ENCODE data around the gene SPATS2L.

GRCh38 chr2:200300638-200301314, 5.7 kb upstream of the SPATS2L start:
- TF ChIP-seq, protein P1, sequence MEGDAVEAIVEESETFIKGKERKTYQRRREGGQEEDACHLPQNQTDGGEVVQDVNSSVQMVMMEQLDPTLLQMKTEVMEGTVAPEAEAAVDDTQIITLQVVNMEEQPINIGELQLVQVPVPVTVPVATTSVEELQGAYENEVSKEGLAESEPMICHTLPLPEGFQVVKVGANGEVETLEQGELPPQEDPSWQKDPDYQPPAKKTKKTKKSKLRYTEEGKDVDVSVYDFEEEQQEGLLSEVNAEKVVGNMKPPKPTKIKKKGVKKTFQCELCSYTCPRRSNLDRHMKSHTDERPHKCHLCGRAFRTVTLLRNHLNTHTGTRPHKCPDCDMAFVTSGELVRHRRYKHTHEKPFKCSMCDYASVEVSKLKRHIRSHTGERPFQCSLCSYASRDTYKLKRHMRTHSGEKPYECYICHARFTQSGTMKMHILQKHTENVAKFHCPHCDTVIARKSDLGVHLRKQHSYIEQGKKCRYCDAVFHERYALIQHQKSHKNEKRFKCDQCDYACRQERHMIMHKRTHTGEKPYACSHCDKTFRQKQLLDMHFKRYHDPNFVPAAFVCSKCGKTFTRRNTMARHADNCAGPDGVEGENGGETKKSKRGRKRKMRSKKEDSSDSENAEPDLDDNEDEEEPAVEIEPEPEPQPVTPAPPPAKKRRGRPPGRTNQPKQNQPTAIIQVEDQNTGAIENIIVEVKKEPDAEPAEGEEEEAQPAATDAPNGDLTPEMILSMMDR (IDR thresholded peaks at IDR 0.05; ENCODE audit: low read depth, low read length, poor library complexity, severe bottlenecking), result no peak
- no peak for TF ChIP-seq EZH2phosphoT487 (IDR thresholded peaks at IDR 0.05; ENCODE audit: borderline replicate concordance, low read length)
